Choroid plexus epithelial cell (primary cell): ENCODE results near the gene GALNT8.

ENCODE experiments used
- DNase-seq: peaks from one replicate; pipeline ENCODE4 v3.0.0-alpha.2; 2010; ENCODE audit warnings: low read depth
- H3K4me3 ChIP-seq: 2 replicates; pipeline ENCODE4 v1.5.1; 2011; ENCODE audit warnings: low read depth, mild to moderate bottlenecking, control low read depth, low read length, moderate library complexity
- CTCF ChIP-seq: conservative IDR thresholded peaks from 2 replicates; pipeline ENCODE4 v1.5.1; 2011; ENCODE audit warnings: low read depth, mild to moderate bottlenecking, control low read depth, inconsistent platforms, low read length, moderate library complexity

The GALNT8 gene

GRCh38 chr12:4779749-4780148, 59.5 kb downstream of the GALNT8 start:
- no peak overlapping the region for H3K4me3 ChIP-seq
- DNase-seq, result no peak
- no peak for TF ChIP-seq CTCF

GRCh38 chr12:4780641-4781611, 60.7 kb downstream of the GALNT8 start:
- DNase-seq, result no peak
- TF ChIP-seq CTCF, result no peak
- H3K4me3 ChIP-seq, result no peak overlapping the region

- no peak for TF ChIP-seq CTCF
- DNase-seq, result no peak
- no peak overlapping the region for H3K4me3 ChIP-seq
These were observed 64.3 kb downstream of the GALNT8 start for GRCh38 chr12:4784404-4785054.

- no peak for TF ChIP-seq CTCF
- no peak for DNase-seq
These were observed 66.6 kb downstream of the GALNT8 start for GRCh38 chr12:4786795-4787194.

GRCh38 chr12:4787965-4788364, 67.8 kb downstream of the GALNT8 start:
- TF ChIP-seq CTCF, result no peak
- no peak for DNase-seq
- H3K4me3 ChIP-seq, result no peak overlapping the region

More at GRCh38 chr12:4786795-4787194, 66.6 kb downstream of the GALNT8 start:
- no peak overlapping the region for H3K4me3 ChIP-seq

GRCh38 chr12:4789776-4790175, 69.6 kb downstream of the GALNT8 start:
- TF ChIP-seq CTCF, result no peak
- no peak for DNase-seq
- H3K4me3 ChIP-seq, result no peak overlapping the region
